Measurements from ENCODE around the gene NDUFB7.

The NDUFB7 gene

DNA sequence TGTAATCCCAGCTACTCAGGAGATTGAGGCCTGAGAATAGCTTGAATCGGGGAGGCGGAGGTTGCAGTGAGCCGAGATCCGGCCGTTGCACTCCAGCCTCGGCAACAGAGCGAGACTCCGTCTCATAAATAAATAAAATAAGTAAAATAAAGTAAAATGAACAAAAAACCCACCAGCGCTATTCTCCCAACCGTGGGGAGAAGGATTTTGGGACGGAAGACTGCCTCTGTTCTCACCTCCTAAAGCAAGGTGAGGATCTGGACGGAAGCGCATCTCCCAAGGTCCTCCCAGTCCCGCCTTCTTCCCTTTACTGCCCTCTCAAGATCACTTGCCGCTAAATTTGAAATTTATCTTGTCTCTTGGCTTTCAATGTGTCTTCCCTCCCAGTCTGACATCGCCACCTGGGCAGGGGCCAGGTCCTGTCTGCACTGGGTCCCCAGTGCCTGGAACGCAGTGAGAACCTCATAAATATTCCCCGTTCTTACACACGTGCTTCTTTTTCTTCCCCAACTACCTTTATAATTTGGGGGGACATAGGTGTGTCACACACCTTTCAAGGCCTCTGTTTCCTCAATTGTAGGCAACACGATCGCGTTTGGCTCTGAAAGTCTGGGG is 52.5 kb downstream of the NDUFB7 start:
- Histone ChIP-seq H3K36me3 (ENCODE audit: insufficient read depth, low read length) (peaks cover 20% of the 10 kb centered on the region), H3K4me1 (ENCODE audit: control insufficient read depth, insufficient read depth, low read length, unreplicated experiment) (peaks cover 29% of the 10 kb centered on the region), H3K27ac (ENCODE audit: low read depth, low read length) (peak overlapping the region; percentile 64), H2AFZ (ENCODE audit: low read length, unreplicated experiment) (no peak overlapping the region), H3K27me3 (ENCODE audit: insufficient read depth, low read length) (no peaks in the 10 kb centered on the region), H3K4me3 (ENCODE audit: low read depth, low read length) (no peak overlapping the region), H3K79me2 (ENCODE audit: control insufficient read depth, insufficient read depth, low read length, unreplicated experiment) (peaks cover 34% of the 10 kb centered on the region)

DNA sequence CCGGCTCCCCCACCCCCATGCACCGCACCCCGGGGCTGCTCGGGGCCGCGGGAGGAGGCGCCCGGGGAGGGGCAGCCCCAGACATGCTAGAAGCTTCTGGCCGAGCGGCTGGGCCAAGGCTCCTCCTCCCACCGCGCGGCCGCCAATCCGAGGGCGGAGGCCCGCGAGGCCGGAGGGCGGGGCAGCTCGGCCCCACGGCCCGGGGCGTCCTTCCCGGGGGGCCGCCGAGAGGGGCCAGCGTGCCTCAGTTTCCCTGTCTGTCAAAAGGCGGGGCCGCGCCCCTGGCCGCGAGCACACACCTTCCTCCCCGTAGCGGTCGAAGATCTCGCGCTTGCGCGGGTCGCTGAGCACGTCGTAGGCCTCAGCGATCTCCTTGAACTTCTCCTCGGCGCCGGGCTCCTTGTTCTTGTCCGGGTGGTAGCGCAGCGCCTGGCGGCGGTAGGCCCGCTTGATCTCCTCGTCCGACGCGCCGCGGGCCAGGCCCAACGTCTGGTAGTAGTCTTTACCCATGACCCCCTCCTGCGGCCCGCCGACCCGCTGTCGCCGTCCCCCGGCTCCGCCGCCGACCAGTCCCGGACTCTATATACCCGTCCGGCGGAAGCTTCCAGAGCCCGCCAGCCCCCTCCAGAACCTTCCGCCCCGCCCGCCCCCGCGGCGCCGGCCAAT is 53.9 kb downstream of the NDUFB7 start, which contains the start of gene DNAJB1:
Gene DNAJB1, minus strand, starts transcription at position 558 of the 666 bp plus-strand sequence. Its CDS starts 48 bp downstream, at position 510.
- H3K4me3 ChIP-seq (ENCODE audit: low read depth, low read length) = peak within 1 kb of the TSS; percentile 99
- peaks cover 21% of the 10 kb centered on the region for H3K36me3 ChIP-seq (ENCODE audit: insufficient read depth, low read length)
- peaks cover 34% of the 10 kb centered on the region for H3K79me2 ChIP-seq (ENCODE audit: control insufficient read depth, insufficient read depth, low read length, unreplicated experiment)
- H3K27ac ChIP-seq (ENCODE audit: low read depth, low read length) = peak within 1 kb of the TSS; percentile 91
- H2AFZ ChIP-seq (ENCODE audit: low read length, unreplicated experiment) = peak within 1 kb of the TSS; percentile 68
- peaks cover 29% of the 10 kb centered on the region for H3K4me1 ChIP-seq (ENCODE audit: control insufficient read depth, insufficient read depth, low read length, unreplicated experiment)
- H3K27me3 ChIP-seq (ENCODE audit: insufficient read depth, low read length) = no peaks in the 10 kb centered on the region

DNA sequence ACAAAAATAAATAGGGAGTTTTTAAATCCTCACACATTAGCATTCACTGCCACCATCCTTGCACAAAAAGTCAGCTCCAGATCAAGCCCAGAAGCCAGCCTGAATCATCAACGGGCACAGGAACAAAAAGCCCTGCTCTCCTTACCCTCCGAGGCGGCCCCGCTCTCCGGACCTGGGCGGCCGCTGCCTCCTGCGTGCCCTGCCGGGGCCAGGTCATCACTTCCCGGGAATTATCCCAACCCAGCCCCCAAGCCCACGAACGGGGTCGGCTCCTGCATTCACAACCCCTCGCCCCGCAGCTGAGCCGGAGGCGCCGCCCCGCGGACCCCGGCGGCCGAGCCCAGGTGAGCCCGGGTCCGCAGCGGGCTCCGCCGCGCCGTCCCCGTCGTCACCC is 54.4 kb downstream of the NDUFB7 start:
- peaks cover 29% of the 10 kb centered on the region for H3K4me1 ChIP-seq (ENCODE audit: control insufficient read depth, insufficient read depth, low read length, unreplicated experiment)
- no peak overlapping the region for H2AFZ ChIP-seq (ENCODE audit: low read length, unreplicated experiment)
- H3K27me3 ChIP-seq (ENCODE audit: insufficient read depth, low read length) = no peaks in the 10 kb centered on the region
- peak overlapping the region; percentile 91 for H3K27ac ChIP-seq (ENCODE audit: low read depth, low read length)
- peaks cover 21% of the 10 kb centered on the region for H3K36me3 ChIP-seq (ENCODE audit: insufficient read depth, low read length)
- H3K79me2 ChIP-seq (ENCODE audit: control insufficient read depth, insufficient read depth, low read length, unreplicated experiment) = peaks cover 34% of the 10 kb centered on the region
- H3K4me3 ChIP-seq (ENCODE audit: low read depth, low read length) = peak overlapping the region; percentile 99

DNA sequence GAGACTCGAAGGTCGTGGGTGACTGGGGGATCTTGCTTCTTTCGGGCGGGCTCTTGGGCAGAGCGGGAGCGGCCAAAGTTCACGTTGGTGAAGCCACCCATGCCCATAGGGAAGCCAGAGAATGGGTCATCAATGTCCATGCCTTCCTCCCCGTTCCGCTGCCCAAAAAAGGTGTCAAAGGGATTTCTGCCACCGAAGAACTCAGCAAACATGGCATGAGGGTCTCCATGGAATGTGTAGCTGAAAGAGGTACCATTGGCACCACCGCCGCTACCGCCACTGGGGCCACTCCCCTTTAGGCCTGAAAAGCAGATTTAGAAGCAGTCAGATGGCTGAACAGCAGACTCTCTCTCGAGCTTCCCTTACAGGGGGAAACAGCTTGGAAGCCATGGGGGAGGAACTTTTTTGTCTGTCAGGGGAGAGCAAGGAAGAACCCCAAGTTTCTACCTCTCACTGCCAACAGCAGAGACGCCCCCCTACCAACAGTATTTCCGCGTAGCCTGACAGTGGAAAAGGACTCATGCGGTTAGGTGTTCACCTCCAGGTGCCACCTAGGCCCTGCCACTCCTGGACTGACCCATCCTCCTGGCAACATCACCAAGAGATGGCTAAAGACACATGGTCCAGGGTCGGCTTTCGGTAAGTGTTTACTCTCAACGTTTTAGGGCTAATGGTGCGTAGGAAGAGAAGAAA is 55.0 kb downstream of the NDUFB7 start:
- H3K79me2 ChIP-seq (ENCODE audit: control insufficient read depth, insufficient read depth, low read length, unreplicated experiment) = peaks cover 34% of the 10 kb centered on the region
- H3K4me1 ChIP-seq (ENCODE audit: control insufficient read depth, insufficient read depth, low read length, unreplicated experiment) = peaks cover 29% of the 10 kb centered on the region
- peak overlapping the region; percentile 91 for H3K27ac ChIP-seq (ENCODE audit: low read depth, low read length)
- H2AFZ ChIP-seq (ENCODE audit: low read length, unreplicated experiment) = no peak overlapping the region
- peaks cover 21% of the 10 kb centered on the region for H3K36me3 ChIP-seq (ENCODE audit: insufficient read depth, low read length)
- H3K4me3 ChIP-seq (ENCODE audit: low read depth, low read length) = peak overlapping the region; percentile 99
- H3K27me3 ChIP-seq (ENCODE audit: insufficient read depth, low read length) = no peaks in the 10 kb centered on the region
